A549 (cell line): ENCODE data around the gene EXOSC7. TPM values are rescaled to one million over a fixed set of nuclear protein-coding genes. Genes with fewer than 3 reads are reported as not detected.

ENCODE experiments used
- ATAC-seq, 2 experiments: fragments of 200-7000 bp in 1 of 2; fragments of >200 bp in 1 of 2; cut with Nextera tagmentation in 1 of 2; cut with Tn5 transposase in 1 of 2; 3 replicates each; pipeline versions ENCODE4 v1.8.0 to v1.9.1; 2018 to 2020; ENCODE audit warnings: mild to moderate bottlenecking in 1 of 2, moderate library complexity in 1 of 2
- CTCF ChIA-PET: fragments of 300-600 bp; sonication (Branson Sonifier 250); formaldehyde crosslinking; extraction: SDS; loops from one replicate; lab custom pipeline; 2021; ENCODE audit warnings: antibody characterized with exemption, inconsistent platforms; lab: Yijun Ruan, JAX
- POLR2A ChIA-PET: fragments of 350-600 bp; formaldehyde crosslinking; extraction: SDS; loops from one replicate; lab custom pipeline; 2021; ENCODE audit warnings: antibody characterized with exemption, inconsistent platforms; lab: Yijun Ruan, JAX
- DNase-seq, 2 experiments: peaks; one replicate each; pipeline versions ENCODE4 v3.0.0 to v3.0.0-alpha.2; 2011 to 2016; ENCODE audit warnings: low read depth in 1 of 2, low spot score in 1 of 2
- FAIRE-seq: peaks from 2 replicates; lab custom pipeline; 2011; peaks lifted over from hg19 to GRCh38; lab: Jason Lieb, UNC
- H3K27ac ChIP-seq, 2 experiments: fragments of >200 bp; sonication (Bioruptor Twin); formaldehyde crosslinking; 3 replicates each; pipeline ENCODE4 v1.5.1; 2016 to 2017
- H3K4me1 ChIP-seq: fragments of >200 bp; sonication (Bioruptor Twin); formaldehyde crosslinking; 3 replicates; pipeline ENCODE4 v1.6.1; 2016
- H3K4me2 ChIP-seq: fragments of >200 bp; sonication (Bioruptor Twin); formaldehyde crosslinking; 3 replicates; pipeline ENCODE4 v1.6.1; 2016
- H3K4me3 ChIP-seq: fragments of >200 bp; sonication (Bioruptor Twin); formaldehyde crosslinking; 3 replicates; pipeline ENCODE4 v1.5.1; 2016
- H3K9me3 ChIP-seq: fragments of >200 bp; sonication (Bioruptor Twin); formaldehyde crosslinking; 3 replicates; pipeline ENCODE4 v1.6.1; 2016
- CBX2 ChIP-seq: fragments of 200-600 bp; sonication (generic); IDR thresholded peaks from 2 replicates; pipeline ENCODE4 v1.6.1; 2016; ENCODE audit warnings: low read depth, mild to moderate bottlenecking, borderline replicate concordance
- CBX8 ChIP-seq: fragments of 200-600 bp; sonication (generic); IDR thresholded peaks from 2 replicates; pipeline ENCODE4 v1.6.1; 2016
- EHF ChIP-seq: fragments of 250-450 bp; sonication (Bioruptor Pico); IDR thresholded peaks from 2 replicates; pipeline ENCODE4 v1.5.0; 2020; ENCODE audit warnings: mild to moderate bottlenecking
- EHMT2 ChIP-seq: fragments of 200-600 bp; sonication (generic); IDR thresholded peaks from 2 replicates; pipeline ENCODE4 v1.6.1; 2016; ENCODE audit warnings: antibody characterized with exemption, low read depth, mild to moderate bottlenecking, moderate library complexity
- EP300 ChIP-seq, 2 experiments: fragments of >200 bp; sonication (Bioruptor Twin); formaldehyde crosslinking; IDR thresholded peaks; 2 replicates in 1 of 2; 3 replicates in 1 of 2; pipeline ENCODE4 v1.6.1; 2016 to 2017
- ESRRA ChIP-seq: fragments of 150-350 bp; IDR thresholded peaks from 2 replicates; pipeline ENCODE4 v1.6.1; 2014; ENCODE audit warnings: mild to moderate bottlenecking, low read length, borderline replicate concordance
- FOSB ChIP-seq: fragments of 250-450 bp; sonication (Bioruptor Pico); IDR thresholded peaks from 2 replicates; pipeline ENCODE4 v1.5.0; 2020; ENCODE audit warnings: mild to moderate bottlenecking, moderate library complexity
- FOSL2 ChIP-seq, 2 experiments: fragments of 450-650 bp in 1 of 2; fragments of >200 bp in 1 of 2; sonication (Bioruptor Twin) in 1 of 2; formaldehyde crosslinking; IDR thresholded peaks; 2 replicates each; pipeline versions ENCODE4 v1.5.0 to v1.6.1; 2016 to 2020; ENCODE audit warnings: mild to moderate bottlenecking in 1 of 2, moderate library complexity in 1 of 2
- FOXS1 ChIP-seq: fragments of 250-450 bp; sonication (Bioruptor Pico); IDR thresholded peaks from 2 replicates; pipeline ENCODE4 v1.5.0; 2020; ENCODE audit warnings: mild to moderate bottlenecking, moderate library complexity
- HEYL ChIP-seq: fragments of 250-450 bp; sonication (Bioruptor Pico); IDR thresholded peaks from 2 replicates; pipeline ENCODE4 v1.8.0; 2021; ENCODE audit warnings: mild to moderate bottlenecking, moderate library complexity
- HOXB13 ChIP-seq: fragments of 250-450 bp; sonication (Bioruptor Pico); IDR thresholded peaks from 2 replicates; pipeline ENCODE4 v1.5.0; 2020; ENCODE audit warnings: low read depth, mild to moderate bottlenecking, moderate library complexity
- KDM1A ChIP-seq: fragments of 200-600 bp; sonication (generic); IDR thresholded peaks from 2 replicates; pipeline ENCODE4 v1.6.1; 2016; ENCODE audit warnings: low read depth, mild to moderate bottlenecking
- MAFK ChIP-seq: fragments of 450-650 bp; IDR thresholded peaks from 2 replicates; pipeline ENCODE4 v1.6.1; 2014; ENCODE audit not compliant: partially characterized antibody
- NR3C1 ChIP-seq: fragments of >200 bp; sonication (Bioruptor Twin); formaldehyde crosslinking; IDR thresholded peaks from 3 replicates; pipeline ENCODE4 v1.6.1; 2017
- PHF8 ChIP-seq: fragments of 200-600 bp; sonication (generic); IDR thresholded peaks from 2 replicates; pipeline ENCODE4 v1.6.1; 2016; ENCODE audit warnings: low read depth, mild to moderate bottlenecking, antibody characterized with exemption, moderate library complexity, borderline replicate concordance
- POLR2AphosphoS2 ChIP-seq: conservative IDR thresholded peaks from 2 replicates; pipeline ENCODE4 v1.6.1; 2012; ENCODE audit warnings: low read length, improper control_type of control experiment, inconsistent platforms
- RAD21 ChIP-seq, 2 experiments: fragments of >200 bp in 1 of 2; sonication (Bioruptor Twin) in 1 of 2; formaldehyde crosslinking in 1 of 2; IDR thresholded peaks in 1 of 2; conservative IDR thresholded peaks in 1 of 2; 2 replicates in 1 of 2; 3 replicates in 1 of 2; pipeline ENCODE4 v1.6.1; 2012 to 2018; ENCODE audit warnings: inconsistent platforms in 1 of 2
- RNF2 ChIP-seq: fragments of 200-600 bp; sonication (generic); IDR thresholded peaks from 2 replicates; pipeline ENCODE4 v1.6.1; 2016; ENCODE audit warnings: low read depth, mild to moderate bottlenecking, antibody characterized with exemption, moderate library complexity, borderline replicate concordance
- ZFP36 ChIP-seq: fragments of 450-650 bp; IDR thresholded peaks from 2 replicates; pipeline ENCODE4 v1.6.1; 2014; ENCODE audit warnings: borderline replicate concordance; ENCODE audit not compliant: partially characterized antibody
- ZNF302 ChIP-seq: fragments of 250-450 bp; sonication (Bioruptor Pico); IDR thresholded peaks from 2 replicates; pipeline ENCODE4 v1.9.0; 2021; ENCODE audit warnings: inconsistent platforms, mild to moderate bottlenecking, moderate library complexity
- WGBS: methylation state at CpG from one replicate; pipeline ENCODE4 v1.1.6; 2017; ENCODE audit errors: missing lambda C conversion rate; 5-methylcytosine and 5-hydroxymethylcytosine counted together
- polyA plus RNA-seq, 4 experiments: library from polyadenylated mRNA; depleted of rRNA in 3 of 4; stranded (reverse); fragments of >200 nt; fragmentation: RNase III in 1 of 4; extraction: RNeasy Plus Mini Kit Qiagen cat#74134 plus additional on column Dnase treatment in 1 of 4; gene quantifications; 2 replicates in 3 of 4; 3 replicates in 1 of 4; pipeline ENCODE4 v1.2.3, GENCODE V29; 2011 to 2017
- TF ChIP-seq, protein P1 (sequence below): IDR thresholded peaks from 2 replicates; pipeline ENCODE4 v1.6.1; 2012; ENCODE audit warnings: low read depth, borderline replicate concordance
- TF ChIP-seq, protein P2 (sequence below): IDR thresholded peaks from 2 replicates; pipeline ENCODE4 v1.6.1; 2012
- TF ChIP-seq, protein P3 (sequence below): IDR thresholded peaks from 2 replicates; pipeline ENCODE4 v1.6.1; 2012
- TF ChIP-seq, protein P4 (sequence below): fragments of >200 bp; sonication (Bioruptor Twin); formaldehyde crosslinking; IDR thresholded peaks from 3 replicates; pipeline ENCODE4 v1.6.1; 2016
- TF ChIP-seq, protein P5 (sequence below): fragments of 150-350 bp; IDR thresholded peaks from 2 replicates; pipeline ENCODE4 v1.6.1; 2014; ENCODE audit warnings: low read depth, mild to moderate bottlenecking, low read length

Gene EXOSC7
- polyA plus RNA-seq, 2 of the 4 experiments (the other 2 are of a cell fraction): 59.1 to 68.4 TPM

DNA sequence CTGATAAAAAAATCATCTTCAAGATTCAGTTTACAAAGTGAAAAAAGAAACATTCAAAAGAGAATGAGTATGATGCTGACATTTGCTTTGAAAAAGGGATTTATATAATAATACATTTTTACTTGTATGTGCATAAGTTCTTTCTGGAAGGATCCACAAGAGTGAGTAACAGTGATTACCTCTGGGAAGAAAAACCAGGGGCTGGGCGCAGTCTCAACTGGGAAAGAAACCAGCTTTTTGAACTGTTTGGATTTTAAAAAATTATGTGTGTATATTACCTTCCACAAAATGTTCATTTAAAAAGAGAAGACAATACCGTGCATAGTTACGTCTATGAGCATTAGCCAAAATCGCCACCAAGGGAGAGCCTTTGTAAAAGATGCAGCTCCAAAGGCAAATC, 51.4 kb downstream of the EXOSC7 start:
- WGBS: 81% methylated on average over 4 of the region's 4 CpGs

DNA sequence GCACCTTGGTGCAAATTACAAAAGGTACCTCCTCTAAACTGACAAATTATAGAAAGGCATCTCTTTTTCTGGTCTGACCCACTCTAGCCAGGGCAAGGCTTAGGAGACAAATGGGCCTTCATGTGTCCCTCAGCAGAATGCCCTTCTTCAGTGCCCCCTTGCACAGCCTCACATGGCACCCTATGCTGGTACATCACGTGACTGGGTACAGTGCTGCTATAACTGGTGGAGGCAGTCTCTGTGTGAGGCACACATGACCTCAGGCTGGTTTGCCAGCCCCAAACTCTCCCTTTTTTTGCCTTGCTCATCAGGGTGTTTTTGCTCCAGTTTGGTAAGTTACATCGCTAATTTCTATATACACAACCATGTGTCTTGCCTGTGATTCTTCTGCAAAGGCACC, 53.2 kb downstream of the EXOSC7 start:
- H3K4me2 ChIP-seq: no peak overlapping the region
- WGBS: 39% methylated on average over 2 of the region's 2 CpGs
- no peak for FAIRE-seq
- no peak overlapping the region for H3K27ac ChIP-seq
- DNase-seq: no peak
- TF ChIP-seq EHMT2: no peak
- TF ChIP-seq MAFK: no peak
- no peak for TF ChIP-seq CBX8
- no peak for TF ChIP-seq CBX2
- TF ChIP-seq KDM1A: no peak
- no peak for TF ChIP-seq ESRRA
- no peak for TF ChIP-seq ZNF302 (CRISPR knock-in tag)
- TF ChIP-seq, protein P1, sequence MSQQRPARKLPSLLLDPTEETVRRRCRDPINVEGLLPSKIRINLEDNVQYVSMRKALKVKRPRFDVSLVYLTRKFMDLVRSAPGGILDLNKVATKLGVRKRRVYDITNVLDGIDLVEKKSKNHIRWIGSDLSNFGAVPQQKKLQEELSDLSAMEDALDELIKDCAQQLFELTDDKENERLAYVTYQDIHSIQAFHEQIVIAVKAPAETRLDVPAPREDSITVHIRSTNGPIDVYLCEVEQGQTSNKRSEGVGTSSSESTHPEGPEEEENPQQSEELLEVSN: no peak
- TF ChIP-seq HOXB13: no peak
- no peak for TF ChIP-seq NR3C1
- TF ChIP-seq HEYL: no peak
- TF ChIP-seq, protein P2, sequence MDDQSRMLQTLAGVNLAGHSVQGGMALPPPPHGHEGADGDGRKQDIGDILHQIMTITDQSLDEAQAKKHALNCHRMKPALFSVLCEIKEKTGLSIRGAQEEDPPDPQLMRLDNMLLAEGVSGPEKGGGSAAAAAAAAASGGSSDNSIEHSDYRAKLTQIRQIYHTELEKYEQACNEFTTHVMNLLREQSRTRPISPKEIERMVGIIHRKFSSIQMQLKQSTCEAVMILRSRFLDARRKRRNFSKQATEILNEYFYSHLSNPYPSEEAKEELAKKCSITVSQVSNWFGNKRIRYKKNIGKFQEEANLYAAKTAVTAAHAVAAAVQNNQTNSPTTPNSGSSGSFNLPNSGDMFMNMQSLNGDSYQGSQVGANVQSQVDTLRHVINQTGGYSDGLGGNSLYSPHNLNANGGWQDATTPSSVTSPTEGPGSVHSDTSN: no peak
- no peak for TF ChIP-seq EHF (CRISPR knock-in tag)
- no peak for TF ChIP-seq EP300 (IDR thresholded peaks at IDR 0.05)
- TF ChIP-seq, protein P3, sequence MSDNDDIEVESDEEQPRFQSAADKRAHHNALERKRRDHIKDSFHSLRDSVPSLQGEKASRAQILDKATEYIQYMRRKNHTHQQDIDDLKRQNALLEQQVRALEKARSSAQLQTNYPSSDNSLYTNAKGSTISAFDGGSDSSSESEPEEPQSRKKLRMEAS: no peak
- no peak for TF ChIP-seq FOXS1
- no peak for TF ChIP-seq PHF8
- no peak for TF ChIP-seq FOSB
- TF ChIP-seq, all 56 proteins: peak for 0
- ATAC-seq: no peak
- Histone ChIP-seq H3K4me1 (no peaks in the 10 kb centered on the region), H3K4me3 (no peak overlapping the region), H3K9me3 (no peaks in the 10 kb centered on the region)
- CTCF ChIA-PET: interaction anchor here (2.6 kb wide), 1 partner anchor 11 kb away, joined by 12 read pairs; no protein-coding TSS in a partner anchor
- POLR2A ChIA-PET: no interaction called here

More for the DNA sequence above, 51.4 kb downstream of the EXOSC7 start:
- POLR2A ChIA-PET: no interaction called here
- H3K27ac ChIP-seq: no peak overlapping the region
- CTCF ChIA-PET: interaction anchor here (1.0 to 1.3 kb wide), 2 partner anchors 11 kb away, joined by 3 read pairs; no protein-coding TSS in a partner anchor
- H3K4me2 ChIP-seq: no peak overlapping the region
- no peak overlapping the region for H3K4me3 ChIP-seq
- no peak for ATAC-seq
- TF ChIP-seq, protein P4, sequence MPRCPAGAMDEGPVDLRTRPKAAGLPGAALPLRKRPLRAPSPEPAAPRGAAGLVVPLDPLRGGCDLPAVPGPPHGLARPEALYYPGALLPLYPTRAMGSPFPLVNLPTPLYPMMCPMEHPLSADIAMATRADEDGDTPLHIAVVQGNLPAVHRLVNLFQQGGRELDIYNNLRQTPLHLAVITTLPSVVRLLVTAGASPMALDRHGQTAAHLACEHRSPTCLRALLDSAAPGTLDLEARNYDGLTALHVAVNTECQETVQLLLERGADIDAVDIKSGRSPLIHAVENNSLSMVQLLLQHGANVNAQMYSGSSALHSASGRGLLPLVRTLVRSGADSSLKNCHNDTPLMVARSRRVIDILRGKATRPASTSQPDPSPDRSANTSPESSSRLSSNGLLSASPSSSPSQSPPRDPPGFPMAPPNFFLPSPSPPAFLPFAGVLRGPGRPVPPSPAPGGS: no peak
- TF ChIP-seq, protein P5, sequence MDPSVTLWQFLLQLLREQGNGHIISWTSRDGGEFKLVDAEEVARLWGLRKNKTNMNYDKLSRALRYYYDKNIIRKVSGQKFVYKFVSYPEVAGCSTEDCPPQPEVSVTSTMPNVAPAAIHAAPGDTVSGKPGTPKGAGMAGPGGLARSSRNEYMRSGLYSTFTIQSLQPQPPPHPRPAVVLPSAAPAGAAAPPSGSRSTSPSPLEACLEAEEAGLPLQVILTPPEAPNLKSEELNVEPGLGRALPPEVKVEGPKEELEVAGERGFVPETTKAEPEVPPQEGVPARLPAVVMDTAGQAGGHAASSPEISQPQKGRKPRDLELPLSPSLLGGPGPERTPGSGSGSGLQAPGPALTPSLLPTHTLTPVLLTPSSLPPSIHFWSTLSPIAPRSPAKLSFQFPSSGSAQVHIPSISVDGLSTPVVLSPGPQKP: no peak
- TF ChIP-seq EP300 (IDR thresholded peaks at IDR 0.05) (no peak), POLR2AphosphoS2 (no peak), RAD21 (conservative IDR thresholded peaks at IDR 0.05 in 1 of 2, IDR thresholded peaks at IDR 0.05 in 1 of 2) (no peak)
- TF ChIP-seq, all 56 proteins: peak for 0
- FAIRE-seq (no peak), DNase-seq (no peak)
- H3K9me3 ChIP-seq: no peaks in the 10 kb centered on the region
- H3K4me1 ChIP-seq: no peaks in the 10 kb centered on the region

DNA sequence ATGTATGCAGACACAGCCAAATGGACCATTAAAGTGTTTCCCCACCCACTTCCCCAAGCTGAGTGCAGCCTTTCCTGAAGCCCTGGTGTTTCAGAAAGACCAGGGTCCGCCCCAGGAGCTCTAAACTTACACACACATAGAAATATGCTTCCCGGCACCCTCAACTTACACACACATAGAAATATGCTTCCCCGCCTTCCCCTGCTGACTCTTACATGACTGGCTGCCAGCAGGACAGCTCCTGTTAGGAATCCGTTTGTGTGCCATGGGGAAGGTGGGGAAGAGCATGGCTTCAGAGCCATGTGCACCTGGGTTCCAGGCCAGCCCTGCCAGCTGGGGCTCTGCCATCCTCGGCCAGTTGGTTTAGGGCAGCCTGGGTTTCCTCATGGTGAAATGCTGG, 53.6 kb downstream of the EXOSC7 start:
- TF ChIP-seq POLR2AphosphoS2 (no peak), RNF2 (no peak), ZFP36 (no peak), FOSL2 (IDR thresholded peaks at IDR 0.05) (no peak), FOSL2 (CRISPR knock-in tag; IDR thresholded peaks at IDR 0.05) (no peak), EP300 (IDR thresholded peaks at IDR 0.05) (no peak)
- TF ChIP-seq, protein P1: no peak
- TF ChIP-seq, all 56 proteins: peak for 0

More for the DNA sequence above, 53.6 kb downstream of the EXOSC7 start:
- Histone ChIP-seq H3K4me2 (no peak overlapping the region), H3K4me3 (no peak overlapping the region), H3K9me3 (no peaks in the 10 kb centered on the region), H3K4me1 (no peaks in the 10 kb centered on the region), H3K27ac (no peak overlapping the region)
- ATAC-seq (no peak), DNase-seq (no peak), FAIRE-seq (no peak)
- ChIA-PET POLR2A (no interaction called here), CTCF (interaction anchor here (0.6 to 2.6 kb wide), 2 partner anchors 11 to 470 kb away, joined by 3 to 12 read pairs; no protein-coding TSS in a partner anchor)
- WGBS: 80% methylated on average over 2 of the region's 5 CpGs
